NB4 (cell line): Measurements from ENCODE around the gene ADGRL3.

ENCODE experiments used
- CTCF ChIP-seq: IDR thresholded peaks from one replicate; pipeline ENCODE4 v1.5.1; 2012; ENCODE audit warnings: low read depth, low read length
- MYC ChIP-seq: IDR thresholded peaks from 2 replicates; pipeline ENCODE4 v1.6.1; 2011; ENCODE audit warnings: low read depth, low read length

GRCh38 chr4:61411241-61411640 lies 211.1 kb downstream of the ADGRL3 start:
- TF ChIP-seq CTCF (no peak), MYC (no peak)
